ENCODE measurements around the gene SLC25A28. TPM values are rescaled to one million over a fixed set of nuclear protein-coding genes. Genes with fewer than 3 reads are reported as not detected.

The SLC25A28 gene
- total and polyA plus RNA-seq, 4 donors = 31.1 to 86.9 (median 47.6) TPM

GRCh38 chr10:99562631-99563030, 57.6 kb downstream of the SLC25A28 start:
- TF ChIP-seq, protein P1, sequence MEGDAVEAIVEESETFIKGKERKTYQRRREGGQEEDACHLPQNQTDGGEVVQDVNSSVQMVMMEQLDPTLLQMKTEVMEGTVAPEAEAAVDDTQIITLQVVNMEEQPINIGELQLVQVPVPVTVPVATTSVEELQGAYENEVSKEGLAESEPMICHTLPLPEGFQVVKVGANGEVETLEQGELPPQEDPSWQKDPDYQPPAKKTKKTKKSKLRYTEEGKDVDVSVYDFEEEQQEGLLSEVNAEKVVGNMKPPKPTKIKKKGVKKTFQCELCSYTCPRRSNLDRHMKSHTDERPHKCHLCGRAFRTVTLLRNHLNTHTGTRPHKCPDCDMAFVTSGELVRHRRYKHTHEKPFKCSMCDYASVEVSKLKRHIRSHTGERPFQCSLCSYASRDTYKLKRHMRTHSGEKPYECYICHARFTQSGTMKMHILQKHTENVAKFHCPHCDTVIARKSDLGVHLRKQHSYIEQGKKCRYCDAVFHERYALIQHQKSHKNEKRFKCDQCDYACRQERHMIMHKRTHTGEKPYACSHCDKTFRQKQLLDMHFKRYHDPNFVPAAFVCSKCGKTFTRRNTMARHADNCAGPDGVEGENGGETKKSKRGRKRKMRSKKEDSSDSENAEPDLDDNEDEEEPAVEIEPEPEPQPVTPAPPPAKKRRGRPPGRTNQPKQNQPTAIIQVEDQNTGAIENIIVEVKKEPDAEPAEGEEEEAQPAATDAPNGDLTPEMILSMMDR (IDR thresholded peaks at IDR 0.05; ENCODE audit: control extremely low read depth, extremely low read depth) = no peak
- whole genome bisulfite sequencing, 2 donors = 54 to 76% methylated on average over 2 of the region's 2 CpGs
- Histone ChIP-seq H3K4me1 (ENCODE audit: control insufficient read depth in 5 of 5, insufficient read depth in 5 of 5, low read length in 5 of 5) (no peaks in the 10 kb centered on the region), H3K4me3 (no peak overlapping the region), H3K9me3 (ENCODE audit: control insufficient read depth in 4 of 4, insufficient read depth in 3 of 4, low read length in 3 of 4) (no peaks in the 10 kb centered on the region), H3K27ac (ENCODE audit: low read depth in 1 of 2, low read length in 1 of 2) (no peak overlapping the region), H3K27me3 (ENCODE audit: control insufficient read depth in 3 of 3, insufficient read depth in 3 of 3, low read length in 2 of 3) (peaks cover 0 to 7% (median 6%) of the 10 kb centered on the region in 3 donors), H3K36me3 (ENCODE audit: control insufficient read depth in 4 of 4, insufficient read depth in 4 of 4, low read length in 4 of 4) (no peaks in the 10 kb centered on the region), H3K9ac (ENCODE audit: insufficient read depth in 1 of 2, low read length in 2 of 2) (no peak overlapping the region)
- DNase-seq (no peak), ATAC-seq (ENCODE audit: insufficient read depth, low FRiP score) (no peak)

Small RNAs within 50 kb of the gene (small RNA-seq; reads per million reads assigned to genes)
- gene AL133353.1 (ENCODE audit: low replicate concordance) = not detected

Other genes starting within 250 kb of the SLC25A28 start
- gene GOT1, start 189.8 kb downstream of the SLC25A28 start, total RNA-seq = 10 to 100 TPM; 14.6 to 35.3 TPM
- gene GOT1, start 189.8 kb downstream of the SLC25A28 start, polyA plus RNA-seq = 10 to 100 TPM; 21.9 to 26.1 TPM
- gene NKX2-3, start 87.5 kb downstream of the SLC25A28 start, total RNA-seq = not detected
- not detected for gene NKX2-3, start 87.5 kb downstream of the SLC25A28 start, polyA plus RNA-seq
- gene ENTPD7, start 39.1 kb upstream of the SLC25A28 start, total RNA-seq = 10 to 100 TPM; 12.9 to 14.6 TPM
- gene ENTPD7, start 39.1 kb upstream of the SLC25A28 start, polyA plus RNA-seq = 1 to 10 TPM; 1.0 to 8.3 TPM
- 10 to 100 TPM; 37.6 to 37.7 TPM for gene COX15, start 111.7 kb upstream of the SLC25A28 start, total RNA-seq
- gene COX15, start 111.7 kb upstream of the SLC25A28 start, polyA plus RNA-seq = 10 to 100 TPM; 13.5 to 15.5 TPM
- 10 to 100 TPM; 13.0 to 20.2 TPM for gene CUTC, start 111.8 kb upstream of the SLC25A28 start, total RNA-seq
- 10 to 100 TPM; 20.9 to 24.7 TPM for gene CUTC, start 111.8 kb upstream of the SLC25A28 start, polyA plus RNA-seq
- 1 to 10 TPM; 1.1 to 1.3 TPM for gene ABCC2, start 162.2 kb upstream of the SLC25A28 start, total RNA-seq
- gene ABCC2, start 162.2 kb upstream of the SLC25A28 start, polyA plus RNA-seq = under 1 TPM; 0.47 to 0.82 TPM

Measured in lung (tissue), 13 donors.